Medulla oblongata (tissue), 1 donor: ENCODE data around the gene AIG1.
A peak's percentile ranks its signal among the peaks of the same experiment; 100 is the strongest.
"Not testable (repeated sequence)": the region's sequence is repeated elsewhere in the genome, so short reads cannot be mapped to it uniquely, and the experiment has no call there.

Experiments used
- DNase-seq: peaks from one replicate; pipeline ENCODE4 v3.0.0-alpha.2; 2015; ENCODE audit errors: extremely low spot score

The AIG1 gene, protein sequence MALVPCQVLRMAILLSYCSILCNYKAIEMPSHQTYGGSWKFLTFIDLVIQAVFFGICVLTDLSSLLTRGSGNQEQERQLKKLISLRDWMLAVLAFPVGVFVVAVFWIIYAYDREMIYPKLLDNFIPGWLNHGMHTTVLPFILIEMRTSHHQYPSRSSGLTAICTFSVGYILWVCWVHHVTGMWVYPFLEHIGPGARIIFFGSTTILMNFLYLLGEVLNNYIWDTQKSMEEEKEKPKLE

DNA sequence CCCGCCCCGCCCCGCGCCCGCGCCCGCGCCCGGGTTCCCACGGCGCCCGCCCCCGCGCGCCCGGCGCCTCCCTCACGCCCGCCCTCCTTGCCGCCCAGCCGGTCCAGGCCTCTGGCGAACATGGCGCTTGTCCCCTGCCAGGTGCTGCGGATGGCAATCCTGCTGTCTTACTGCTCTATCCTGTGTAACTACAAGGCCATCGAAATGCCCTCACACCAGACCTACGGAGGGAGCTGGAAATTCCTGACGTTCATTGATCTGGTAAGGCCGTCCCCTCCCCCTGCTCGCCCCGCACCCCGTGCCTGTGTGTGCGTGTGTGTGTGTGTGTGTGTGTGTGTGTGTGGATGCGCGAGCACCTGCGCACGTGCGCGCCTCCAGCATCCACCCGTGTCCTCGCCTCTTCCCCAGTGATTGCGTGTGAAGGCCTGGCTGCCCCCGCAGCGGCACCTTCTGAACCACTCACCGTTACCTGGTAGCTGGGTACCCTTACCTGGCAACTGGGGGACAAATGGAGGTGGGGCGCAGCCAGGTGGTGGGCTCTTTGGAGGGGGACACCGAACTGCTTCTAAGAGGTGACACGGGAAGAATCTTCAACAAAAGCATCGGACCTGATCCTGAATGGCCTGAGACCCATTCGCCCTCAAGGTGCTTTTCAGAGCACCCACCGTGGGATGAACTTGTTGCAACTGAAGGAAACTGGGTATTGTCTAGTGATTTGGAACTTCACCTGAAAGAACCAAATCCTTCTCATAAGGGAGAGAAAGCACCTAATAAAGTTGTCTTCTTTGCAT is at the start of gene AIG1:
Gene AIG1 (plus strand): TSS at position 84 of the 791 bp plus-strand sequence. CDS start 37 bp downstream, at position 121.
- peak; percentile 16 for DNase-seq

DNA sequence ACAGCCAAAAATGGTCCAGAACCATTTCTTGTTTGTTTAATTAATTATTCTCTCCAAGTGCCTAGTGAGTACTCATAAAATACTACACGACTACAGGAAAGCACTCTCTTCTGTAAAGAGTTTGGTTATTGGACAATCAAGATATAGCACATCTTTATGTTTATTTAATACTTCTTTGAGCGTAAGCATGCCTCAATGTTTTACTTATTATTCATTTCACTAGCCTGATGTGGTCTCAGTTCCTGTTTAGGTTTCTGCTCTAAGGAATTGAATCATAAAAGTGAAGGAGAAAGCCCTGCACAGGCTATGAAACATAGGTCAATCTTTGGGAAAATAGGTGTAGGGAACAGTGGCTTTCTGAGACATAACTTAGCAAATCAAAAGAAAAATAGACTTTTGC is 45.9 kb upstream of the AIG1 start:
- no peak for DNase-seq

DNA sequence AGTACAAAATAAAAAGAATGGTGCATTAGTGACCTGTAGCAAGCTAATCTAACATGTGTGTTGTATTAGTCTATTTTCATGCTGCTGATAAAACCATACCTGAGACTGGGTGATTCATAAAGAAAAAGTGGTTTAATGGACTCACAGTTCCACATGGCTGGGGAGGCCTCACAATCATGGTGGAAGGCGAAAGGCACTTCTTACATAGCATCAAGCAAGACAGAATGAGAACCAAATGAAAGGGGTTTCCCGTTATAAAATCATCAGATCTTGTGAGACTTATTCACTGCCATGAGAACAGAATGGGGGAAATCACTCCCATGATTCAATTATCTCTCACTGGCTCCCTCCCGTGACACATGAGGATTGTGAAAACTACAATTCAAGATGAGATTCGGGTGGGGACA is 45.4 kb upstream of the AIG1 start:
- DNase-seq: peak; percentile 21

DNA sequence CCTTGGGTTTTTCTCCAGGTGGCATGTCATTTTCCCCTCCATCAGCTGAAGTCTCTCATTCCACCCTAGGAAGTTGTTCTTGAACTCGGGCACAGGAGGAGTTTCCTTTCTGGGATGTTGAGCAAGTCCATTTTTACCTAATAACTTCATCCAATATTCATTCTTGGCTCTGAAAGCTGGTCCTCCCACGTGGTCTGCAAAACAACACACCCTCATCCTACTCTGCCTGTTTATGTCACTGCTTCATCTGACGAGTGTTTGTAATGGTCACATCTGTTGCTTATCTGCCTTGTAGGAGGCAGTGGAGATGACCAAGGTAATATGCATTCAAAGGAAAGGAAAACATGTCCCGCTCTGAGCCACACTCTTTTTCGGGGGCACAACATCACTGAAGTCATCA is 41.7 kb upstream of the AIG1 start:
- no peak for DNase-seq

DNA sequence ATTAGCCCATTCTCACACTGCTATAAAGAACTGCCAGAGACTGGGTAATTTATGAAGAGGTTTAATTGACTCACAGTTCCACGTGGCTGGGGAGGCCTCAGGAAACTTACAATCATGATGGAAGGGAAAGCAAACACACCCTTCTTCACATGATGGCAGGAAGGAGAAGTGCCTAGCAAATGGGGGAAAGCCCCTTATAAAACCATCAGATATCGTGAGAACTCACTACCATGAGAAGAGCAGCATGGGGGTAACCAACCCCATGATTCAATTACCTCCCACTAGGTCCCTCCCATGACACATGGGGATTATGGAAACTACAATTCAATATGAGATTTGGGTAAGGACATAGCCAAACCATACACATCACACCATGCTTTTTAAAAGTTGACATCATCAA is 39.8 kb upstream of the AIG1 start:
- not testable (repeated sequence) for DNase-seq

DNA sequence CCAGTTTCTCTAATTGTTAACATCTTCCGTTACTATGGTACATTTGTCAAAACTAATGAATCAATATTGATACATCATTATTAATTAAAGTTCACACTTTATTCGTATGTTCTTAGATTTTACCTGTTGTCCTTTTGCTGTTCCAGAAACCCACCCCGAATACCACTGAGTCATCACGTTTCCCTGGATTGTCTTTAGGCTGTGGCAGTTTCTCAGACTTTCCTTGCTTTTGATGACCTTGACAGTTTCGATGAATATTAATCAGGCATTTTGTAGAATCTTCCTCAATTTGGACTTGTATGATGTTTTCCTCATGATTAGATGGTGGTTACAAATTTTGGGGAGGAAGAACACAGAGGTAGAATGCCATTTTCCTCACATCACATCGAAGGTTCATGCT is 39.1 kb upstream of the AIG1 start:
- DNase-seq: no peak

DNA sequence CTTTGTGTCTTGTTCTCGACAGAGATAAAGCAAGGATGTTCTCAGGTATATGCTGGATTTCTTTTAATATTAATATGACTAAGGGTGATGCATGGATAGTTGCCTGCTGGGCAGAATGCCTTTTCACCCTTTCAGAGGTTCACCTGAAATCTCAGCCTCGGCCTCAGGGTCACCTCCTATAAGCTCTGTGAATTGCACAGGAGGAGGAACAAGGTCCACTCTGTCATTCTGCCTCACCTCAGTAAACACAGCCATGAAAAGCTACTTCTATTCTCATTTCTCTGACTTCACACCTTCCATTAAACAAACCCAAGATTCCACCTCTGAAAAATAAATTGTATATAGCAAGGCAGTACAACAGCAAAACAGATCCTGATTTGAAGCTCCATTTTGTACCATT is 38.1 kb upstream of the AIG1 start:
- DNase-seq: no peak

DNA sequence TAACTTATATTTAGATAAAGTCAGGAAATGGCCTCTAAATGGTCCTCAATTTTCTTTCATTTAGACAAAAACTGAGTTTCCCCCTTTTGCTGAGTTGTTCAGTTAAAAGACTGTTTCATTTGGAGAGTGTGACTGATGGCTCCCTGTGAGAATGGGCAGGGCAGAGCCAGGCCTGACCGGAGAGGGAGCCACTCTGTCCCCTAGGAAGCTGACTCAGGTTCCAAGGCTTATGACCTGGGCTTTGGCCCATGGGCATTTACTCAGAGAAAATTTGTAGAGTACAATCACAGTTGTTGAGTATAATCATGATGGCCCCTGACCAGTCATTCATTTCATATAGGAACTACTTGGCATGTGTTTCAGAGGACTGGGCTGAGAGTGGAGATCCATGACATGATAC is 37.0 kb upstream of the AIG1 start:
- no peak for DNase-seq

DNA sequence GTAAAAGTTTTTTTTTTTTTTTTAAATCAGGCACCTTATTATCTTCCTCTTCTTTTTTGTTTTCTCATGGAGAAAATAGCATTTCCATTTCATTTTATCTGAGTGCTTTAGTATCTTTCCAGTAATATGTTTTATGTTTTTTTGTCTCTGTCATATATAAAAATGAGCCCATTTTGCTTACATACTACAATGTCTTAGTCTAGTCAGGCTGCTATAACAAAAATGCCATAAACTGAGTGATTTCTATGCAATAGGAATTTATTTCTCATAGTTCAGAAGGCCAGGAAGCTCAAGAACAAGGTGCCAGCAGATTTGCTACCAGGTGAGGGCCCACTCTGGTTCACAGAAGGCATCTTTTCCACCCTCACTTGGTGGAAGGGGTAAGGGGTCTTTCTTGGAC is 35.7 kb upstream of the AIG1 start:
- no peak for DNase-seq

DNA sequence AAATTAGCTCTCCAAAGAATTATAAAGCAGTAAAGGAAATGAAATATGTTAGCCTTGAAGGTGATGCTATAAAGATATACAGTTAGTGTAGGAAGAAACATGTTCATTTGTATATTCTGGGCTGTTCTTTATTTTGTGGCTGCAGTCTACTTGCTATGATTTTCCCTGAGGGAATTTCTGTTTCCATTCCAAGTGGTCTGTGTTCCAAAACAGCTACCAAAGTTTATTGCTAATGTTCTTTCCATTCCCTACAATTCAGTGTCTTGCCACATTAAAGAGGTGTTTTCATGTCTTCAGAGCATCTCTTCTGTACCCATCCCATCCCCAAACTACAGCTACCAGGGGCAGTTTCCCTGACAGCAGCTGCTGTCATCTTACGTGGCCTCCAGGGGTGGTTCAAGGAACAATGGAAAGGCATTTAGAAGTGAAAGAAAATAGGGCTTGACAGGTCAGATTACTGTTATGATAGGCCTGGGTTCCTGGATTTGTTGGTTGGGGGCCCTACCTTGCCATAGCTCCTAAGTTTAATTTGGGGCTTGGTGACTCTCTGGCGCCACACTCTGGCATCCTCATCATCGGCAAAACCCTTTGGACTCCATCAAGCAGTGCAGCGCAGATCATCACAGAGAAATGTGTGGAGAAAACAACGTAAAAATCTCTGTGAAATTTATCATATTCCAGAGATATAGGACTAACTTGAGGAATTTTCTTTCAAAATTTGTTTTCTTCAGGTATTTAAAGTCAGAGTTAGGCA is 33.8 kb upstream of the AIG1 start:
- DNase-seq: peak; percentile 57

DNA sequence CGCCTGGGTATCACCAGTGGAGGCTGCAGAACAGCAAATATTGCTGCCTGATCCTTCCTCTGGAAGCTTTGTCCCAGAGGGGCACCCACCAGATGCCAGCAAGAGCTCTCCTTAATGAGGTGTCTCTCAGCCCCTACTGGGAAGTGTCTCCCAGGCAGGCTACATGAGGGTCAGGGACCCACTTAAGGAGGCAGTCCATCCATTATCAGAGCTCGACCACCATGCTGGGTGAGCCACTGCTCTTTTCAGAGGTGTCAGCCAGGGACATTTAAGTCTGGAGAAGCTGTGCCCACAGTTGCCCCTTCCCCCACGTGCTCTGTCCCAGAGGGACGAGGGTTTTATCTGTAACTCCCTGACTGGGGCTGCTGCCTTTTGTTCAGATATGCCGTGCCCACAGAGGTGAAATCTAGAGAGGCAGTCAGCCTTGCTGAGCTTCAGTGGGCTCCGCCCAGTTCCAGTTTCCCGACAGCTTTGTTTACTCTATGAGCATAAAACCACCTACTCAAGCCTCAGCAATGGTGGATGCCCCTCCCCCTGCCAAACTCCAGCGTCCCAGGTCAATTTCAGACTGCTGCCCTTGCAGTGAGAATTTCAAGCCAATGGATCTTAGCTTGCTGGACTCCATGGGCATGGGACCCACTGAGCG is 25.9 kb upstream of the AIG1 start:
- DNase-seq: no peak

DNA sequence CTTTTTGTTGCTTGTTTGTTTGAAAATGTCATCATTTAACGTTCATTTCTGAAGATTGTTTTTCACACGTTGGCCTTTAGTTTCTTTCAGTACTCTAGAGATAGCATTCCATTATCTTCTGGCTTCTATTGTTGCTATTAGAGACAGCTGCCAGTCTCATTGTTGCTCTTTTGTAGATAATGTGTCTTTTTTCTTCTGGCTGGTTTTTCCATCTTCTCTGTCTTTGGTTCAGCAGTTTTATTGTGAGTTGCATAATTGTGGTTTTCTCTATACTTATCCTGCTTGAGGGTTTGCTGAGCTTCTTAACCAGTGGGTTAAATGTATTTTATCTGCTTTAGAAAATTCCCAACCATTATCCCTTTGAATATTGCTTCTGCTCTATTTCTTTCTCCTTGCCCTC is 23.2 kb upstream of the AIG1 start:
- no peak for DNase-seq

DNA sequence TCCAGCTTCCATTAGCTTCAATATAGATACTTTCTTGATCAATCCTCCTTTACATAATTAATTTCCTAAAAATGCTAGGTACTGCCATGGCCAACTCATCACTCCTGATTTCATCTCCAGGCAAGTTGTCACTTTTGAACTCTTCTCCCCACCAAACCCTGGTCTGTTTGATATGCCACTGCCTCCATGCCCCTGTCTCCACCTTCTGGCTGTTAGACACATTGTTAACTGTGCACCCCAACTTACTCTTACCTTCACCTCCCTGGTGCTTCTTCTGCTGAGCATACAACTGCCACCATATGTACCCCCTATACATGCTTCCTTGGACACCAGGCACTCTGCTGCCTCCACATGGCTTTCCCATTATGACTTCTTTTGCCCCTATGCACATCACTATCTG is 21.9 kb upstream of the AIG1 start:
- no peak for DNase-seq

DNA sequence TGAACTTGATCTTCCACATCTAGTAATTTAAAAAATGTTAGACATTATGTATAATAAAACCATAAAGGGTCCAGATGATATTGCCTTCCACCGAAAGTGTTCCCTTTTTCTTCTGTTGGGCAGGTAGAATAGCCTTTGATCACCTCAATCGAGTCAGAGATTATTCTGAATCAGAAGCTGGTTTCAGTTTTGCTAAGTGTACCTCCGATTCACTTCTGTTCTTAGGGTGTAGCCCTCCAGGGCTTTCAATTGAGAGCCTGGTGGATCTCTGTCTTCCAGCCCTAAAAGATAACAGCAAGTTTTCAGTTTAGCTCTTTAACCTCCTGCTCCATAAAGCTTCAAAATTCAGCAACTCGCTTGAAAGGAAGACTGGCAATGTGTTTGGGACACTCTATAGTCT is 21.1 kb upstream of the AIG1 start:
- DNase-seq: no peak

DNA sequence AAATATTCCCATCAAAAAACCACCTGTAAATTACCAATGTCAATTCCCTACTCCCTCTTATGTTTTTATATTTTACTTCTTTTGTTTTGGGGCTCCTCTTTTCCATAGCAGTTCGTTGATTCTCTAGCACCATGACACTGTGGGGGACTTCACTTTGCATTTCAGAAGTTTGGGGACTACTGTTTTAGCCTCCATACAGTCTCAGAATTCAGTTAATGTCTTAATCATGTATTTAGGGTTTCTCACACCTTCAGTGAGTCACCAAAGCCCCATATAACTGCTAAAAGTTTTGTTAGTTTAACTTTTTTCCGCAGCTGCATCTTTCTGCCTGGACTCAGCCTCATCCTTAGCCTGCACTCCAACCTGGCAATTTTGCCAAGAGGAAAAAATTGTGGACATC is 20.7 kb upstream of the AIG1 start:
- DNase-seq: no peak

DNA sequence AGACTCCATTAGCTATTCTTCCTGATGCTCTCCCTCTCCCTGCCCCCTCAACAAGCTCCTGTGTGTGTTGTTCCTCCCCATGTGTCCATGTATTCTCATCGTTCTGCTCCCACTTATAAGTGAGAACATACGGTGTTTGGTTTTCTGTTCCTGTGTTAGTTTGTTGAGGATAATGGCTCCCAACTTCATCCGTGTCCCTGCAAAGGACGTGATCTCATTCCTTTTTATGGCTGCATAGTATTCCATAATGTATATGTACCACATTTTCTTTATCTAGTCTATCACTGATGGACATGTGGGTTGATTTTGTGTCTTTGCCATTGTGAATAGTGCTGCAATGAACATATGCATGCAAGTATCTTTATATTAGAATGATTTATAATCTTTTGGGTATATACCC is 16.3 kb upstream of the AIG1 start:
- not testable (repeated sequence) for DNase-seq

DNA sequence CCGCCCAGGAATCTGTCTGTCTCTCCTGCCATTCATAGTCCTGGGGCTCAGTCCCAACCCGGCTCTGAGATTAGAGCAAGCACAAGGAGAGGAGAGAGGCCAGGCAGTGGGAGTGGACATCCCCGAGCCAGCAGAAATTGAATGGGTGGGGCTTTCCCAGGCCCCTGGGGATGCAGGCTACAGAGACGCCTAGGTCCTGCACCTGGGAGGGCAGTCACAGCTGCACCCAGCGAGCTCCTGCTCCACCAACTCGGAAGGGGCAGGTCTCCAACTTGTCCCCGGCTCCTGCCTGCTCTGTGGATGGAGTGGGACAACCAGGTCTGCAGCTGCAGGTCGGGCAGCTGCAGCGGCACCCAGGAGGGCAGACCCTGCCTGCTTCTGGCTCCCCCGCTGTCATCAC is 11.1 kb upstream of the AIG1 start:
- DNase-seq: no peak

DNA sequence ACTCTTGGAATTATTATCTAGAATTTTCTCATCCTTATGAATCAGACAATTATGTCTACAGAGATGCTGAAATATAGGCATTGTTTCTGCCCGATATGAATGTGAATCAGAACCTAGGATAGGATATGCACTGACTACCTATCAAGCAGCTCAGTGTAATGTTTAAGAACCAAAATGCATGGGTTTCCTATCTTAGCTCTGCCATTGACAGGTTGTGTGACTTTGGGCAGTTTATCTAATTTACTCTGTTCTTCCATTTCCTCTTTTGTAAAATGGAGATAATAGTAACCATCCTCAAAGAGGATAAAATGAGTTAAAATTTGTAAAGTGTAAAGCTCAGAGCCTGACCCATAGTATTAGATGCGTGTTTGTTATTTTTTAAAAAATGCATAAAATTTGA is 10.2 kb upstream of the AIG1 start:
- DNase-seq: no peak

DNA sequence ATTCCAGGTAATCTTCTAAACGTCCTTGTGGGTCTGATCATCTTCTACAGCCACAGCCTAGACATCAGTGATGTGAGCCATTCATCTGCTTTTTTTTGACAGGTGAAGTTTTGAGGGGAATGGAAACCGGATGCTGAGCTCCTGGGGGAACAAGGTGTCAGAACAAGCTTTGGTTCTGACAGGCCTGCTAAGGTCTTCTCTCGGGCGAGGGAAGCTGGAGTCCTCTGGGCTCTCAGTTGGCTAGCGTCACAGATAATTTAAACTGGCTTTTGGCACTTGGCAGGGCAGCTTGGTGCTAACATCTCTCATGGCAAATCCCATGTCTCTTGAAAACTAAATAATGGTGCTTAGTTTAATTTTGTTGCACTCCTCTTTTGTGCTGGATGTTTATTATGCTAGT is 8.4 kb upstream of the AIG1 start:
- DNase-seq: no peak

DNA sequence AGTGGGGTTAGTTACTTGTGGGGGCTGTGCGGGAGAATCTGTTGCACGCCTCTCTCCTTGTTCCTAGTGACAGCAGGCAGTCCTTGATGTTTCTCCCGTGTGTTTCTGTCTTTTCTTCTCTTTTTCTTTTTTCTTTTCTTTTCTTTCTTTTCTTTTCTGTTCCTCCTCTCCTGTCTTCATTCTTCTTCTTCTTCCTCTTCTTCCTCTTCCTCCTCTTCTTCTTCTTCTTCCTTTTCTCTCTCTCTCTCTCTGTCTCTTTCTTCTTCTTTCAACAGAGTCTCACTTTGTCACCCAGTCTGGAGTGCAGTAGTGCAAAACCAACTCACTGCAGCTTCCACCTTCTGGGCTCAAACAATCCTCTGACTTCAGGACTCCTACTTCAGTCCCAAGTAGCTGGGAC is 6.8 kb upstream of the AIG1 start:
- no peak for DNase-seq

DNA sequence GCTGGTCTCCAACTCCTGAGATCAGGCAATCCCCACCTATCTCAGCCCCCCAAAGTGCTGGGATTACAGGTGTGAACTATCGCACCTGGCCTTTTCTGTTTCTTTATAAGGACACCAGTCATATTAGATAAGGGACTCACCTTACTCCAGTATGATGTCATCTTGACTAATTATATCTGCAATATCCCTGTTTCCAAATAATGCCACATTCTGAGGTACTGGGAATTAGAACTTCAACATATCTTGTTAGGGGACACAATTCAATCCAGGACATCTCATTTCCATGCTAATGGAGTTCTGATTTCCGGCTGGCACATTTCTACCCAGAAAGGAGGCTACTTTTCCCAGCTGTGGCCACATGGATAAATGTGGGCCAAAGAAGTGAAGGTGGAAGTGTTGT is 6.4 kb upstream of the AIG1 start:
- DNase-seq: no peak

DNA sequence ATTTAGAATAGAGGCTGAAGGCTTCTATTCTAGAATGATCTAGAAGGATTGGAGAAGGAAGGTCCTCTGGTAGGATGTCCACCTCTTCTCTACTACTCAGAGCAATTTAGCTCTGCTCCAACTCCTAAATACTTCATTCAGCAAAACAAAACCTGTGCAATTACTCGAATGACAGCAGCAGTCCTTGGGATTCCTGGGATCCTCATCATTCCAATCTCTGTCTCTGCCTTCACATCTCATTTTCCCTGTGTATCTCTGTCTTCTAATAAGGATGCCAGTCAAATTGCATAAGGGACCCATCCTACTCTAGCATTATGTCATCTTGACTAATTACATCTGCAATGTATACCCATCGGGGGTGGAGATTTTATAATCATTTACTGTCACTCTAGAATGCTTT is 5.5 kb upstream of the AIG1 start:
- DNase-seq: no peak
